HEK293 (cell line): ENCODE measurements around the gene DSP.

Experiments used
- GLI4 ChIP-seq: fragments of 450-650 bp; formaldehyde crosslinking; IDR thresholded peaks from 2 replicates; pipeline ENCODE4 v1.5.1; 2016; ENCODE audit warnings: missing biosample characterization, missing genetic modification characterization
- KLF1 ChIP-seq: fragments of 450-650 bp; formaldehyde crosslinking; IDR thresholded peaks from 2 replicates; pipeline ENCODE4 v1.5.1; 2016; ENCODE audit warnings: missing biosample characterization, missing genetic modification characterization
- KLF17 ChIP-seq: fragments of 450-650 bp; formaldehyde crosslinking; IDR thresholded peaks from 2 replicates; pipeline ENCODE4 v1.5.1; 2016; ENCODE audit warnings: missing biosample characterization, missing genetic modification characterization
- MYNN ChIP-seq: fragments of 450-650 bp; formaldehyde crosslinking; IDR thresholded peaks from 2 replicates; pipeline ENCODE4 v1.5.1; 2016; ENCODE audit warnings: missing biosample characterization, missing genetic modification characterization, borderline replicate concordance
- OVOL3 ChIP-seq: fragments of 450-650 bp; formaldehyde crosslinking; IDR thresholded peaks from 2 replicates; pipeline ENCODE4 v1.5.1; 2016; ENCODE audit warnings: missing biosample characterization, missing genetic modification characterization
- PRDM4 ChIP-seq: fragments of 450-650 bp; formaldehyde crosslinking; IDR thresholded peaks from 2 replicates; pipeline ENCODE4 v1.5.1; 2017; ENCODE audit warnings: missing biosample characterization, missing genetic modification characterization
- SETDB1 ChIP-seq: IDR thresholded peaks from one replicate; pipeline ENCODE4 v1.6.1; 2017; ENCODE audit warnings: mild to moderate bottlenecking, low read length, moderate library complexity, mixed read lengths; ENCODE audit not compliant: insufficient read length
- ZBTB1 ChIP-seq: fragments of 450-650 bp; formaldehyde crosslinking; IDR thresholded peaks from 2 replicates; pipeline ENCODE4 v1.5.1; 2016; ENCODE audit warnings: missing biosample characterization, missing genetic modification characterization
- ZBTB21 ChIP-seq: fragments of 450-650 bp; formaldehyde crosslinking; IDR thresholded peaks from 2 replicates; pipeline ENCODE4 v1.5.1; 2017; ENCODE audit warnings: missing biosample characterization, missing genetic modification characterization
- ZBTB26 ChIP-seq: fragments of 450-650 bp; formaldehyde crosslinking; optimal IDR thresholded peaks from 2 replicates; pipeline ENCODE3; 2016; ENCODE audit warnings: missing biosample characterization, mild to moderate bottlenecking, missing genetic modification characterization
- ZBTB7A ChIP-seq: fragments of 450-650 bp; formaldehyde crosslinking; IDR thresholded peaks from 2 replicates; pipeline ENCODE4 v1.5.1; 2016; ENCODE audit warnings: low read depth, missing biosample characterization, missing genetic modification characterization
- ZFP3 ChIP-seq: fragments of 450-650 bp; formaldehyde crosslinking; IDR thresholded peaks from 2 replicates; pipeline ENCODE4 v1.5.1; 2016; ENCODE audit warnings: low read depth, missing biosample characterization, missing genetic modification characterization
- ZNF112 ChIP-seq: fragments of 450-650 bp; formaldehyde crosslinking; IDR thresholded peaks from 2 replicates; pipeline ENCODE4 v1.5.0; 2017; ENCODE audit warnings: missing biosample characterization, missing genetic modification characterization
- ZNF146 ChIP-seq: fragments of 450-650 bp; formaldehyde crosslinking; IDR thresholded peaks from 2 replicates; pipeline ENCODE4 v1.5.1; 2016; ENCODE audit warnings: missing biosample characterization, missing genetic modification characterization
- ZNF19 ChIP-seq: fragments of 450-650 bp; formaldehyde crosslinking; IDR thresholded peaks from 2 replicates; pipeline ENCODE4; 2016; ENCODE audit warnings: missing biosample characterization, missing genetic modification characterization, low read depth
- ZNF266 ChIP-seq: fragments of 450-650 bp; formaldehyde crosslinking; IDR thresholded peaks from 2 replicates; pipeline ENCODE4 v1.5.1; 2016; ENCODE audit warnings: missing biosample characterization, missing genetic modification characterization, low read depth
- ZNF274 ChIP-seq, 2 experiments: fragments of 200-500 bp in 1 of 2; fragments of 450-650 bp in 1 of 2; sonication (Bioruptor generic) in 1 of 2; formaldehyde crosslinking in 1 of 2; IDR thresholded peaks; 2 replicates each; pipeline versions ENCODE4 v1.5.1 to v1.6.1; 2014 to 2016; ENCODE audit warnings: borderline replicate concordance in 1 of 2, inconsistent platforms in 1 of 2, low read length in 1 of 2, missing biosample characterization in 1 of 2, missing genetic modification characterization in 1 of 2
- ZNF311 ChIP-seq: fragments of 450-650 bp; formaldehyde crosslinking; IDR thresholded peaks from 2 replicates; pipeline ENCODE4 v1.5.1; 2017; ENCODE audit warnings: missing biosample characterization, missing genetic modification characterization, borderline replicate concordance
- ZNF341 ChIP-seq: fragments of 450-650 bp; formaldehyde crosslinking; IDR thresholded peaks from 2 replicates; pipeline ENCODE4; 2016; ENCODE audit warnings: low read depth, missing biosample characterization, missing genetic modification characterization
- ZNF366 ChIP-seq: fragments of 450-650 bp; formaldehyde crosslinking; conservative IDR thresholded peaks from 2 replicates; pipeline ENCODE4 v1.5.1; 2016; ENCODE audit warnings: missing biosample characterization, missing genetic modification characterization
- ZNF580 ChIP-seq: fragments of 450-650 bp; formaldehyde crosslinking; IDR thresholded peaks from 2 replicates; pipeline ENCODE4 v1.5.1; 2016; ENCODE audit warnings: missing biosample characterization, missing genetic modification characterization
- ZNF585B ChIP-seq: fragments of 450-650 bp; formaldehyde crosslinking; IDR thresholded peaks from 2 replicates; pipeline ENCODE4 v1.5.1; 2016; ENCODE audit warnings: missing biosample characterization, missing genetic modification characterization
- ZNF596 ChIP-seq: fragments of 450-650 bp; IDR thresholded peaks from 2 replicates; pipeline ENCODE4 v1.5.0; 2018; ENCODE audit warnings: missing biosample characterization, mild to moderate bottlenecking, missing genetic modification characterization, moderate library complexity
- ZNF610 ChIP-seq: fragments of 450-650 bp; formaldehyde crosslinking; IDR thresholded peaks from 2 replicates; pipeline ENCODE4 v1.5.1; 2016; ENCODE audit warnings: missing biosample characterization, missing genetic modification characterization, borderline replicate concordance
- ZNF626 ChIP-seq: fragments of 450-650 bp; sonication (Bioruptor Pico); formaldehyde crosslinking; IDR thresholded peaks from 2 replicates; pipeline ENCODE4 v1.5.1; 2018; ENCODE audit warnings: missing biosample characterization, missing genetic modification characterization, inconsistent platforms
- ZNF639 ChIP-seq: fragments of 450-650 bp; formaldehyde crosslinking; IDR thresholded peaks from 2 replicates; pipeline ENCODE4 v1.5.1; 2016; ENCODE audit warnings: missing biosample characterization, missing genetic modification characterization
- ZNF660 ChIP-seq: fragments of 450-650 bp; IDR thresholded peaks from 2 replicates; pipeline ENCODE4 v1.5.1; 2018; ENCODE audit warnings: missing biosample characterization, mild to moderate bottlenecking, missing genetic modification characterization
- ZNF701 ChIP-seq: fragments of 450-650 bp; formaldehyde crosslinking; IDR thresholded peaks from 2 replicates; pipeline ENCODE4 v1.5.1; 2016; ENCODE audit warnings: missing biosample characterization, missing genetic modification characterization
- ZNF76 ChIP-seq: fragments of 450-650 bp; formaldehyde crosslinking; IDR thresholded peaks from 2 replicates; pipeline ENCODE4; 2016; ENCODE audit warnings: low read depth, missing biosample characterization, missing genetic modification characterization, borderline replicate concordance
- ZNF768 ChIP-seq: fragments of 450-650 bp; formaldehyde crosslinking; IDR thresholded peaks from 2 replicates; pipeline ENCODE4 v1.5.1; 2018; ENCODE audit warnings: missing biosample characterization, mild to moderate bottlenecking, missing genetic modification characterization
- ZNF776 ChIP-seq: fragments of 450-650 bp; formaldehyde crosslinking; IDR thresholded peaks from 2 replicates; pipeline ENCODE4 v1.5.0; 2017; ENCODE audit warnings: missing biosample characterization, missing genetic modification characterization, borderline replicate concordance
- ZNF792 ChIP-seq: fragments of 450-650 bp; formaldehyde crosslinking; IDR thresholded peaks from 2 replicates; pipeline ENCODE4 v1.5.1; 2016; ENCODE audit warnings: missing biosample characterization, missing genetic modification characterization
- ZSCAN18 ChIP-seq: fragments of 450-650 bp; formaldehyde crosslinking; IDR thresholded peaks from 2 replicates; pipeline ENCODE4 v1.5.1; 2016; ENCODE audit warnings: missing biosample characterization, missing genetic modification characterization

Gene DSP

GRCh38 chr6:7542874-7543624, 1.6 kb downstream of the DSP start (continued):
- TF ChIP-seq MYNN (no peak), ZNF792 (tag by site-specific recombination) (no peak), ZNF596 (peak; percentile 47; the same call in 1 of the 2 replicates), ZNF626 (tag by site-specific recombination) (no peak), KLF1 (tag by site-specific recombination) (peak; percentile 56; the same call in 1 of the 2 replicates), ZNF768 (tag by site-specific recombination) (no peak), ZBTB26 (tag by site-specific recombination) (no peak), ZNF701 (no peak), ZNF585B (tag by site-specific recombination) (no peak), ZNF366 (tag by site-specific recombination) (no peak), ZFP3 (tag by site-specific recombination) (no peak), ZNF112 (tag by site-specific recombination) (no peak), ZNF146 (tag by site-specific recombination) (no peak), ZNF311 (tag by site-specific recombination) (no peak), ZNF76 (tag by site-specific recombination) (peak; percentile 46; the same call in 1 of the 2 replicates), ZNF19 (tag by site-specific recombination) (no peak), ZNF660 (tag by site-specific recombination) (no peak), ZNF580 (tag by site-specific recombination) (no peak), GLI4 (no peak), SETDB1 (no peak), ZNF266 (tag by site-specific recombination) (no peak), ZNF274 (IDR thresholded peaks at IDR 0.05; ENCODE audit: low read length) (no peak), ZNF274 (tag by site-specific recombination; IDR thresholded peaks at IDR 0.05; ENCODE audit: borderline replicate concordance) (no peak), PRDM4 (tag by site-specific recombination) (no peak), OVOL3 (tag by site-specific recombination) (no peak), KLF17 (tag by site-specific recombination) (no peak), ZBTB21 (no peak), ZNF776 (tag by site-specific recombination) (no peak), ZNF639 (no peak), ZSCAN18 (tag by site-specific recombination) (no peak), ZBTB7A (no peak), ZNF610 (no peak), ZBTB1 (tag by site-specific recombination) (no peak), ZNF341 (tag by site-specific recombination) (peak; percentile 51)
